ENCODE results near the gene PYGB.
"Not testable (repeated sequence)": the region's sequence is repeated elsewhere in the genome, so short reads cannot be mapped to it uniquely, and the experiment has no call there.

The PYGB gene

GRCh38 chr20:25249198-25249931, 1.5 kb downstream of the PYGB start:
- peak; percentile 20 for DNase-seq (ENCODE audit: low spot score)

GRCh38 chr20:25250508-25250907, 2.6 kb downstream of the PYGB start:
- peak; percentile 33 for DNase-seq (ENCODE audit: low spot score)

- no peak for DNase-seq (ENCODE audit: low spot score)
These were observed 3.1 kb downstream of the PYGB start for GRCh38 chr20:25251019-25251418.

- no peak for DNase-seq (ENCODE audit: low spot score)
These were observed 3.7 kb downstream of the PYGB start for GRCh38 chr20:25251558-25251957.

GRCh38 chr20:25252230-25252651, 4.4 kb downstream of the PYGB start:
- no peak for DNase-seq (ENCODE audit: low spot score)

- DNase-seq (ENCODE audit: low spot score): no peak
These were observed 5.0 kb downstream of the PYGB start for GRCh38 chr20:25252686-25253421.

GRCh38 chr20:25253606-25254275, 5.9 kb downstream of the PYGB start:
- DNase-seq (ENCODE audit: low spot score): no peak

- DNase-seq (ENCODE audit: low spot score): no peak
These were observed 6.7 kb downstream of the PYGB start for GRCh38 chr20:25254571-25254970.

GRCh38 chr20:25254986-25255680, 7.2 kb downstream of the PYGB start:
- no peak for DNase-seq (ENCODE audit: low spot score)

- DNase-seq (ENCODE audit: low spot score): no peak
These were observed 8.5 kb downstream of the PYGB start for GRCh38 chr20:25256226-25256859.

GRCh38 chr20:25257130-25257529, 9.2 kb downstream of the PYGB start:
- no peak for DNase-seq (ENCODE audit: low spot score)

GRCh38 chr20:25257756-25258475, 10.0 kb downstream of the PYGB start:
- no peak for DNase-seq (ENCODE audit: low spot score)

GRCh38 chr20:25258476-25258805, 10.6 kb downstream of the PYGB start:
- no peak for DNase-seq (ENCODE audit: low spot score)

- DNase-seq (ENCODE audit: low spot score): no peak
These were observed 10.9 kb downstream of the PYGB start for GRCh38 chr20:25258828-25259227.

GRCh38 chr20:25259358-25259757, 11.5 kb downstream of the PYGB start:
- DNase-seq (ENCODE audit: low spot score): no peak

- no peak for DNase-seq (ENCODE audit: low spot score)
These were observed 11.9 kb downstream of the PYGB start for GRCh38 chr20:25259788-25260254.

GRCh38 chr20:25260770-25261437, 13.0 kb downstream of the PYGB start:
- DNase-seq (ENCODE audit: low spot score): not testable (repeated sequence)

- no peak for DNase-seq (ENCODE audit: low spot score)
These were observed 21.4 kb downstream of the PYGB start for GRCh38 chr20:25269057-25269832.

- DNase-seq (ENCODE audit: low spot score): no peak
These were observed 21.9 kb downstream of the PYGB start for GRCh38 chr20:25269833-25270170.

- no peak for DNase-seq (ENCODE audit: low spot score)
These were observed 23.0 kb downstream of the PYGB start for GRCh38 chr20:25270829-25271251.
